Fibroblast of lung (primary cell): ENCODE results near the gene PON3. TPM values are rescaled to one million over a fixed set of nuclear protein-coding genes. Genes with fewer than 3 reads are reported as not detected.

Experiments
- DNase-seq, 2 donors: peaks; one replicate each; pipeline versions ENCODE4 v3.0.0 to v3.0.0-alpha.2; 2010; ENCODE audit warnings: low read depth in 2 of 2
- H2AFZ ChIP-seq: 2 replicates; pipeline ENCODE4 v1.5.1; 2012; ENCODE audit warnings: low read length, control low read depth, inconsistent platforms
- H3K27ac ChIP-seq: 2 replicates; pipeline ENCODE4 v1.5.1; 2011; ENCODE audit warnings: low read length, control low read depth; ENCODE audit not compliant: insufficient read depth
- H3K27me3 ChIP-seq: 2 replicates; pipeline ENCODE4 v1.5.1; 2011; ENCODE audit warnings: mild to moderate bottlenecking, low read length; ENCODE audit not compliant: control insufficient read depth, insufficient read depth
- H3K36me3 ChIP-seq: 2 replicates; pipeline ENCODE4 v1.5.1; 2011; ENCODE audit warnings: low read length; ENCODE audit not compliant: control insufficient read depth, insufficient read depth
- H3K4me1 ChIP-seq: 2 replicates; pipeline ENCODE4 v1.5.1; 2011; ENCODE audit warnings: low read length; ENCODE audit not compliant: control insufficient read depth, insufficient read depth; ENCODE audit errors: extremely low read depth
- H3K4me2 ChIP-seq: 2 replicates; pipeline ENCODE4 v1.5.1; 2011; ENCODE audit warnings: low read length, control low read depth; ENCODE audit not compliant: insufficient read depth; ENCODE audit errors: extremely low read depth
- H3K4me3 ChIP-seq, 4 experiments: fragments of 200-600 bp in 1 of 4; sonication (generic) in 1 of 4; replicated peaks in 1 of 4; 2 replicates each; pipeline ENCODE4 v1.5.1; 2011 to 2016; ENCODE audit warnings: low read length in 4 of 4, low read depth in 3 of 4, mild to moderate bottlenecking in 3 of 4, control low read depth in 2 of 4, inconsistent platforms in 1 of 4, mixed read lengths in 1 of 4; ENCODE audit not compliant: insufficient read depth in 1 of 4; ENCODE audit errors: control extremely low read depth in 1 of 4
- H3K79me2 ChIP-seq: 2 replicates; pipeline ENCODE4 v1.5.1; 2012; ENCODE audit warnings: mild to moderate bottlenecking, low read length, inconsistent platforms; ENCODE audit not compliant: control insufficient read depth, insufficient read depth
- H3K9ac ChIP-seq: 2 replicates; pipeline ENCODE4 v1.5.1; 2011; ENCODE audit warnings: mild to moderate bottlenecking, low read length, control low read depth; ENCODE audit not compliant: insufficient read depth
- H3K9me3 ChIP-seq: 2 replicates; pipeline ENCODE4 v1.5.1; 2012; ENCODE audit warnings: low read depth, low read length; ENCODE audit not compliant: control insufficient read depth, insufficient read depth
- H4K20me1 ChIP-seq: 2 replicates; pipeline ENCODE4 v1.5.1; 2011; ENCODE audit warnings: low read length; ENCODE audit not compliant: control insufficient read depth, insufficient read depth; ENCODE audit errors: extremely low read depth
- EZH2 ChIP-seq: IDR thresholded peaks from 2 replicates; pipeline ENCODE4 v1.5.1; 2012; ENCODE audit warnings: low read length, control low read depth, mild to moderate bottlenecking; ENCODE audit errors: missing control alignments
- polyA plus RNA-seq, 2 donors: library from polyadenylated mRNA; depleted of rRNA in 1 of 2; stranded (reverse) in 1 of 2; unstranded in 1 of 2; fragments of >200 nt; gene quantifications; 2 replicates each; pipeline ENCODE4 v1.2.1, GENCODE V29; 2011 to 2012; ENCODE audit warnings: missing spikeins in 1 of 2
- total RNA-seq: library from RNA; depleted of rRNA; stranded (reverse); fragments of >200 nt; gene quantifications from 2 replicates; pipeline ENCODE4 v1.2.1, GENCODE V29; 2014
- TF ChIP-seq, protein P1 (sequence below), 2 donors: IDR thresholded peaks in 1 of 2; conservative IDR thresholded peaks in 1 of 2; 1 replicate in 1 of 2; 2 replicates in 1 of 2; pipeline ENCODE4 v1.5.1; 2011 to 2012; ENCODE audit warnings: low read length in 2 of 2, control low read depth in 1 of 2, inconsistent platforms in 1 of 2, low read depth in 1 of 2, mild to moderate bottlenecking in 1 of 2

PON3 gene
- total and polyA plus RNA-seq, 2 donors (not counting 1 experiment from before 2014, with no cell fraction given): under 0.01 to 0.50 TPM

DNA sequence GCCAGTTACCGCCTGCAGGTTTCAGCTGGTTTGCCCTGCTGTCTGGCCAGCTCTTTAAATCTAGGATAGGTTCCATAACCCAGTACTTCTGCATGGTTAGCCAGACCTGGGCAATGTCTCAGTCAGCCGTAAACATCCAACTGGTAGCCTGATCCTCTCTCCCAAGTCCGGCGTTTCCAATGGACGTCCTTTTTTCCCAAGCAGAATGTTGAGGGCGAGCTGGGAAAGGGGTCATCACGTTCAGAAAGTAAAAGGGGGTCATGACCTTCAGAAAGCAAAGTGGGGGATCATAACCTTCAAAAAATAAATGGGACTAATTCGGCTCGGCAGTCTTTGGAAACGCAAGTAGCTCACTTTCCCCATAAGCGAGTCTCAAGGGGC, 430 bp downstream of the PON3 start:
- H3K79me2 ChIP-seq: no peaks in the 10 kb centered on the region
- no peaks in the 10 kb centered on the region for H4K20me1 ChIP-seq
- no peaks in the 10 kb centered on the region for H3K9me3 ChIP-seq
- no peak overlapping the region for H3K9ac ChIP-seq
- H3K4me3 ChIP-seq: no peak overlapping the region
- no peaks in the 10 kb centered on the region for H3K27me3 ChIP-seq
- H3K4me1 ChIP-seq: no peaks in the 10 kb centered on the region
- no peaks in the 10 kb centered on the region for H3K36me3 ChIP-seq
- H2AFZ ChIP-seq: no peak overlapping the region
- DNase-seq: no peak
- no peak overlapping the region for H3K4me2 ChIP-seq
- TF ChIP-seq, protein P1, sequence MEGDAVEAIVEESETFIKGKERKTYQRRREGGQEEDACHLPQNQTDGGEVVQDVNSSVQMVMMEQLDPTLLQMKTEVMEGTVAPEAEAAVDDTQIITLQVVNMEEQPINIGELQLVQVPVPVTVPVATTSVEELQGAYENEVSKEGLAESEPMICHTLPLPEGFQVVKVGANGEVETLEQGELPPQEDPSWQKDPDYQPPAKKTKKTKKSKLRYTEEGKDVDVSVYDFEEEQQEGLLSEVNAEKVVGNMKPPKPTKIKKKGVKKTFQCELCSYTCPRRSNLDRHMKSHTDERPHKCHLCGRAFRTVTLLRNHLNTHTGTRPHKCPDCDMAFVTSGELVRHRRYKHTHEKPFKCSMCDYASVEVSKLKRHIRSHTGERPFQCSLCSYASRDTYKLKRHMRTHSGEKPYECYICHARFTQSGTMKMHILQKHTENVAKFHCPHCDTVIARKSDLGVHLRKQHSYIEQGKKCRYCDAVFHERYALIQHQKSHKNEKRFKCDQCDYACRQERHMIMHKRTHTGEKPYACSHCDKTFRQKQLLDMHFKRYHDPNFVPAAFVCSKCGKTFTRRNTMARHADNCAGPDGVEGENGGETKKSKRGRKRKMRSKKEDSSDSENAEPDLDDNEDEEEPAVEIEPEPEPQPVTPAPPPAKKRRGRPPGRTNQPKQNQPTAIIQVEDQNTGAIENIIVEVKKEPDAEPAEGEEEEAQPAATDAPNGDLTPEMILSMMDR (conservative IDR thresholded peaks at IDR 0.05 in 1 of 2, IDR thresholded peaks at IDR 0.05 in 1 of 2; ENCODE audit: low read depth in 1 of 2, low read length in 2 of 2): no peak
- no peak for TF ChIP-seq EZH2
- H3K27ac ChIP-seq: no peak overlapping the region

DNA sequence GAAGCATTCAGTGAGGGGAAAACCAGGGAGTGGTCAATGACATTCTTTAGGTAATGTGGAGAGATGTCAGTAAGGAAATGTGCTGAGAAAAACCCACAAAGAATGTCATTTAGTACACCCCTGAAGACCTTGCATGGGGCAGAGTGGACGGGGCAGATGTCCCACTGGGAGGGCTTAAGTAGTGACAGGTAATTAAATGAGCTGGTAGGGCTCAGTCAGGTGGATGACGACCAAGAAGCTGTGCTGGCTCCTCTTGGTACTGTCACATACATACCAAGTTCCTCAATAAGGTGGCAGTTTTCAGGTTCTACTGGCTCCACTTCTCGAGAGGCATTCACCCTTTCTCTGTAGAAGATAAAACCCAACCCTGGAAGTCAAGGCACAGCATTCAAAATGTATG, 1.8 kb downstream of the PON3 start:
- H3K9ac ChIP-seq: no peak overlapping the region

DNA sequence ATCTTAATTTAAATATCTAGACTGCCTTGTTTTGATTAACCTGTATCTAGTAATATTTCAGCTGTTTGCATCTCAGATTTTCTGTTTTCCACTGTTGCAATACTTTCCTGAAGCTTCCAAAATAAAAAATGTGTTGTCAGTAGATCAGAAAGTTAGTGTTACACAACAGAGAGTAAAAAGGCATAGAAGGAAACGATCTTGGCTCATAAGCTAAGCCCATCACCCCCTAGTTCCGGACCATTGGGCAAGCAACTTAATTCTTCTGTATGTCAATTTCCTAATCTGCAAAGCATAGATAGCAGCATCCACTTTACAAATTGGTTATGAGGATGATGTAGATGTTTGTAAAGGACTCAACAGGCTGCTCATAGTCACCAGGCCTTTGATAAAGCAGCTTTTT, 4.4 kb downstream of the PON3 start:
- H3K79me2 ChIP-seq: no peaks in the 10 kb centered on the region
- no peaks in the 10 kb centered on the region for H3K4me1 ChIP-seq
- no peaks in the 10 kb centered on the region for H4K20me1 ChIP-seq
- H3K36me3 ChIP-seq: no peaks in the 10 kb centered on the region
- H3K9me3 ChIP-seq: no peaks in the 10 kb centered on the region
- no peaks in the 10 kb centered on the region for H3K27me3 ChIP-seq
- no peak overlapping the region for H3K4me3 ChIP-seq
- no peak overlapping the region for H3K9ac ChIP-seq
- DNase-seq: no peak
- no peak overlapping the region for H3K27ac ChIP-seq
- no peak for TF ChIP-seq EZH2
- TF ChIP-seq, protein P1 (conservative IDR thresholded peaks at IDR 0.05 in 1 of 2, IDR thresholded peaks at IDR 0.05 in 1 of 2; ENCODE audit: low read depth in 1 of 2, low read length in 2 of 2): no peak
- H3K4me2 ChIP-seq: no peak overlapping the region
- H2AFZ ChIP-seq: no peak overlapping the region

More for the DNA sequence above, 1.8 kb downstream of the PON3 start:
- H3K79me2 ChIP-seq: no peaks in the 10 kb centered on the region
- H2AFZ ChIP-seq: no peak overlapping the region
- no peak overlapping the region for H3K4me3 ChIP-seq
- no peaks in the 10 kb centered on the region for H4K20me1 ChIP-seq
- no peak for DNase-seq
- TF ChIP-seq, protein P1 (conservative IDR thresholded peaks at IDR 0.05 in 1 of 2, IDR thresholded peaks at IDR 0.05 in 1 of 2; ENCODE audit: low read depth in 1 of 2, low read length in 2 of 2): no peak
- no peak for TF ChIP-seq EZH2
- H3K4me1 ChIP-seq: no peaks in the 10 kb centered on the region
- no peaks in the 10 kb centered on the region for H3K27me3 ChIP-seq
- H3K36me3 ChIP-seq: no peaks in the 10 kb centered on the region
- no peak overlapping the region for H3K4me2 ChIP-seq
- no peaks in the 10 kb centered on the region for H3K9me3 ChIP-seq
- H3K27ac ChIP-seq: no peak overlapping the region
